Measurements from ENCODE around the gene IVL.

IVL gene, protein sequence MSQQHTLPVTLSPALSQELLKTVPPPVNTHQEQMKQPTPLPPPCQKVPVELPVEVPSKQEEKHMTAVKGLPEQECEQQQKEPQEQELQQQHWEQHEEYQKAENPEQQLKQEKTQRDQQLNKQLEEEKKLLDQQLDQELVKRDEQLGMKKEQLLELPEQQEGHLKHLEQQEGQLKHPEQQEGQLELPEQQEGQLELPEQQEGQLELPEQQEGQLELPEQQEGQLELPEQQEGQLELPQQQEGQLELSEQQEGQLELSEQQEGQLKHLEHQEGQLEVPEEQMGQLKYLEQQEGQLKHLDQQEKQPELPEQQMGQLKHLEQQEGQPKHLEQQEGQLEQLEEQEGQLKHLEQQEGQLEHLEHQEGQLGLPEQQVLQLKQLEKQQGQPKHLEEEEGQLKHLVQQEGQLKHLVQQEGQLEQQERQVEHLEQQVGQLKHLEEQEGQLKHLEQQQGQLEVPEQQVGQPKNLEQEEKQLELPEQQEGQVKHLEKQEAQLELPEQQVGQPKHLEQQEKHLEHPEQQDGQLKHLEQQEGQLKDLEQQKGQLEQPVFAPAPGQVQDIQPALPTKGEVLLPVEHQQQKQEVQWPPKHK

DNA sequence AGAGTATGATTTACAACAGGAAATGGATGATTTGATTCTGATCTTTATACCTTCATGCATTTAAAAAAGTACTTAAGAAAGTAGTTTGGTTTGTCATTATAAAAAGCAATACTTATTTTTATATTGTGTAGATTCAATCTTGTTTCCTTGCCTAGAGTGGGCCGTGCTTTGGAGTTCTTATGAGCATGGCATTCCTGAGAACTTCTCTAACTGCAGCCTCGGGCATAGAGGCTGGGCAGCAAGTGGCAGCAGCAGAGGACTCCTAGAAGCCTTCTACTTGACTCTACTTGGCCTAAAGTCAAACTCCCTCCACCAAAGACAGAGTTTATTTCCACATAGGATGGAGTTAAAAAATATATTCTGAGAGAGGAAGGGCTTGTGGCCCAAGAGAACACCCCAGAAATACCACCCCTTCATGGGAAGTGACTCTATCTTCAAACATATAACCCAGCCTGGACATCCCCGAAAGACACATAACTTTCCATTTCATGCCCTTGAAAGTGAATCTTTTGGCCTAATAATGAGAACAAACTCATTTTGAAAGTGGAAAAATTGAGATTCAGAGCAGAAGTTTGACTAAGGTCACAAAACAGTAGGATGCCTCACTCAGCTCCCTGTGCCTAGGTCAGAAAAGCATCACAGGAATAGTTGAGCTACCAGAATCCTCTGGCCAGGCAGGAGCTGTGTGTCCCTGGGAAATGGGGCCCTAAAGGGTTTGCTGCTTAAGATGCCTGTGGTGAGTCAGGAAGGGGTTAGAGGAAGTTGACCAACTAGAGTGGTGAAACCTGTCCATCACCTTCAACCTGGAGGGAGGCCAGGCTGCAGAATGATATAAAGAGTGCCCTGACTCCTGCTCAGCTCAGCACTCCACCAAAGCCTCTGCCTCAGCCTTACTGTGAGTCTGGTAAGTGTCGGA, at the start of gene IVL:
IVL (plus strand) TSS at position 861 of the 916 bp plus-strand sequence. CDS start 1,252 bp downstream, outside the sequence.
- no peak for DNase-seq (ENCODE audit: low read depth)

DNA sequence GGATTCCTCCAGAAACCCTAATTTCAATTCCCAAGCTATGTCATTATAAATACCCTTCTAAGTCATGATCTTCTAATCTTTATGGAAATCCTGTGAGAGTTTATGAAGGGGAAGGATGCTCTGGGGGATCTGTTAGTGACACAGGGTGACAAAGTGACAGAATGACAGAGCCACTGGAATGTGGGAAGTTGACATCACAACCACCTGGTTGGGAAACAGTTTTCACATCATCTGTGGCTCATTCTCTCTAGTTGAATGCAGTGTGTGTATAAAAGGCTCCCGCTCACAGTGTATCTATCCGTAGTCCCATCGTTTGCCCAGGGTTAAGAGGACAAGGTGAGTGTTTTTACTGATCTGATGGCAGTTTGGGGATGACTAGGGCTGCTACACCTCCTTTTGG, 48.6 kb upstream of the IVL start, which contains the start of gene LCE7A:
LCE7A (plus strand) TSS at position 301 of the 400 bp plus-strand sequence. CDS start 702 bp downstream, outside the sequence.
- DNase-seq (ENCODE audit: low read depth) = no peak

DNA sequence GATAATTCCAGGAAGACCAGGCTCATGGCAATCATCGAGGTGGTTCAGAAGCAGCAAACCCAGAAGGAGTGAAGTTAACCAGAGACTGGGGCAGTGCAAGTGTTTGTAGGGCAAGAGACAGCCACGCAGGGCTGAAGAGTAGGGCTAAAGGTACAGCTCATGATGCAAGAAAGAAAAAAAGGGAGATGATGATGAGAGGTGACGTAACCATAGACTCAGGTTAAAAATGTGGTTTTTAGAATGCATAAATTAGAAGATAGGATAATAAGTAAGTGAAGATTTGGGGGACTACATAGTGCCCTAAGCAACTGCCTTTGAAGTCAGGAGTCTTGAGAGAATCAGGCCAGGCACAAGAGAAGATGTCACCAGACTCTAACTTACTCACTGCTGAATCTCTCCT, 48.2 kb upstream of the IVL start:
- no peak for DNase-seq (ENCODE audit: low read depth)

DNA sequence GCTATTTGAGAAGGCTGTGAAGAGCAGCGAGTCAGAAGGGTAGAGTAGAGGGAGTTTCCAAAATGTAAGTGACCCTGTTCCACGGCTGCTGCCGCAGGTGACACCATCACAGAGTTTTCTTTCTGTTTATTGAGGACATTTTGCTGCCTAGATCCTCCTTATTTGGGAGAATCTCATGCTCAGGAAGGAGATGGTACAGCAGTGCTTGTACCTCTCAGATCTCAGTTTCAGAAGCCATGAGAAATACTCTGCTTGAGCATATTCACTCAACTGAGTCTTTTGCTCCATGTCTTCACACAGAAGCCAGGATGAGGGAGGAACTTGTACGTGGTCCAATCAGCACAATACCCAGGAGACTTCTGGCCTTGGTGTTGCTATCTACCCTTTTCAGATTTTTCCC, 47.0 kb upstream of the IVL start:
- no peak for DNase-seq (ENCODE audit: low read depth)

DNA sequence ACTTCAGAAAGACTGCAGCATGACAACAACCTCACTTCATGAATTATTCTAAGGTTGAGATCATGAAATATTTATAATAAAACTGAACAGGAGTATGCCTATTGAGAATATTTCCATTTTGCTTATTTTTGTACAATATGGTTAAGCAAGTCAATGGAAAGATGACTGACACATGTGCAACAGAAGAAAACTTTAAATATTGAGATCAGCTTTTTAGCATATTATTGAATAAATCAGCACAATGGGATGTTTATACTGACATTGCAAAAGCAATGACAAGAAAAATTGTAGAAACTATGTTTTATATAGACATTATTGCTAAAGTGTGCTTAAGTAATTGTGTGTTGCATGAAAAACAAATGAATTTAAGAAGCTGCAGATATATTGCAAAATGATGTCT, 43.9 kb upstream of the IVL start:
- no peak for DNase-seq (ENCODE audit: low read depth)

DNA sequence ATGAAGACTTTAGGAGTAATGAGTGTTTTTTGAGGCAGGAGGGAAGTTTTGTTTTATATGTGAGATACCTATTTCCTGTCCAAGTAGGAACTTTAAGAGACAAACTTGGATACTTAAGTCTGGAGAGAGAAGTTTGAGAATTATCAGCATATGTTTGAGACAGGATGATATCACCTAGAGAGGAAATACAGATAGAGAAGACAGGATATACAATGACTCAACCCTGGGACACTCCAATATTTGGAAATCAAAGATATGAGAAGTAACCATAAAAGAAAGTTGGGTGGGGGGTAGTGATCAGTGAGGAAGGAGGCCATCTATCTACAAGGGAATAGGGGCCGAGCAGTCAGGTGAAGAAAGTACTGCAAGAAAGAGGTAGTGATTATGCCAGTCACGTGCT, 42.0 kb upstream of the IVL start:
- no peak for DNase-seq (ENCODE audit: low read depth)

DNA sequence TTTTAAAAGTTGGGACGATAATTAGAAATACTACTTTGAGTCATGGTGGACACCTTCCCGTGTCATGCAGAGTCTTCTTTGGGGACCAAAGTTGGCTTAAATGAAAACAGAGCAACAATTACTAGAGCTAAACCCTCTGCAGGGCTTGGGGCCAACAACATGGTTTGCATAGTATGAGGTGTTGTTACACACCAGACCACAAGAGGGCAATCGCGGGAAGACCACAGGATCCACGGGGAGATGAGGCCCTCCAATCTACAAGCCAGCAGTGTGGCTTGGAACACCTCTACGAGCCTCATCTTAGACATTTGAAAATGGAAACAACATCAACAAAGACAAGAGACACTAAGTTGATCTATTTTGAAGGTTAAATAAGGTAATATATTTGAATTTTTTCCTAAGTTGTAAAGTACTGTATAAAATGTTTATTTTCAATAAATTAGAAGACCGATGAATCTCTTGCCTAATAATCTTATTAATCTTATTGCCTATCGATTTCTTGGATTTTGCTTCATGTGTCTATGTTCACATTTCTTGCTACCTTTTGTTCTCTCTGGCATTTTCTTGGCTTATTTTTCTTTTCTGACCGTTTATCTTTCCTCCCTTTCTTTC, 38.4 kb upstream of the IVL start:
- DNase-seq (ENCODE audit: low read depth) = peak; percentile 22

DNA sequence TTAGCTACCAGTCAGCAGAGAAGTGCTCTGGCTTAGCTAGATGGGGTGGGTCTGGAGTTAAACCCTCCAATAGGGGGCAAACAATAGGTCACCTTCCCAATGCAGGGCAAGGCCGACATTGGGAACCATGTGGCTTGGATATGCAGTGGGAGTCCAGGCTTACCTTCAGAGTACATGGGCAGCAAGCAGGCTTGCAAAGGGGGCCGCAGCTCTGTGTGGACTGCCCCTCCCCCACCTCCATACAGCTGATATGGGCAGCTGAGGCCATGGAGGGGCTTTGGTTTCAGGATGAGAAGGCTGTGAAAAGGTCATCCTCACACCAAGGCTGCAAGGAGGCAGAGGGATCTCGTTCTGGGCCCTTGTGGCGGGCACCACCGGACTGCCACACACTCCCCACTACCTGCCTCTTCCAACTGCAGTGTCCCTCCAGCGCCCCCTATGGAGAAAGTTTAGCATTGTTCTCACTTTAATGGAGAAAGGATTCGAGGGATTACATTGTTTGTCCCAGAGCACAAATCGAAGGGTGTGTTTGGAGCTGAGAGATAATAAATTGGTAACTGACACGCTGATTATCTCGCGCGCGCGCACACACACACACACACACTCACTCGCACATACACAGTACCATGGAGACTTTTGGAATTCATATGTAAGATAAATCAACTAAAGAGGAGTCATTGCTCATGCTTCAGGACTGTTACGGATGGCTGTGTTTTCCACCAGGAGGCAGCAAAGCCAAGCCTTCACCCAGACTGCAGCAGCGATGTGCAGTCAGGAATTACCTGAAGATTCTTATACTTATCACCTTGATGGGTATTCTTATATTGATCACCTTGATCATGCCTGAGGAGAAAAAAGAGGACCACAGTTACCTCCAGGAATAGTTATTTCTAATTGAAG, 37.3 kb upstream of the IVL start:
- no peak for DNase-seq (ENCODE audit: low read depth)

DNA sequence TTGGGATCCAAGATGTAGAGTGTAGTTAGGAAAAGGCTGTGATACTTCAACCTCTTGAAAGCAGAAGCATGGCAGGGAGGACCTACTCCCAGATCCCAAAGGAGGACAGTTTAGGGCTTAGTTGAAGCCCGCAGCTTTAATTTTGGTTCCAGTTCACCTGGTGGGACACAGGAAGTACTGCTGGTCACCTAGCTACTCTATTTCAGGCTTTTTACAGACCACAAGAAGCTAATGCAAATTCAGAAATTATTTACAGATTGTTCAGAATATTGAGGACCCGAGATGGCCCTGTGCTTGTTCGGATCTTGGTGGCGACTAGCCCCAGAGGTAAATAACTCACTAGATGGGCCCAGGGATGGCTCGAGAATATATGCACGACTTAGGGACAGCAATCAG, 36.6 kb upstream of the IVL start:
- DNase-seq (ENCODE audit: low read depth) = no peak

DNA sequence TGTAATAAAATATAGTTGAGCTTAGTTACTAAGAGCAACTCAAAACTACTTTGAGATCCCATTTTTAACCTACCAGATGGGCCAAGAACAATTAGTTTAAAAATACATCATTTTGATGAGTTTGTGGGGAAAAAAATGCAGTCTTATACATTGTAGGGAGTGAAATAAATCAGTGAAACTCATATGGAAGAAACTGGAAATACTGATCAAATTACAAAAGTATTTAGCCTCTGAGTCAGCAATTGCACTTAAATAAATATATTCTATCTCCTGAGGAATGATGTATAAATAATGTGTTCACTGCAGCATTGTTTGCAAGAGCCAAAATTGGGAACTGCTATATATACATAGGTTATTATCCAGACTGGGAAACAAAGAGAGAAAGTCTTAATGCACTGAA, 34.9 kb upstream of the IVL start:
- no peak for DNase-seq (ENCODE audit: low read depth)

DNA sequence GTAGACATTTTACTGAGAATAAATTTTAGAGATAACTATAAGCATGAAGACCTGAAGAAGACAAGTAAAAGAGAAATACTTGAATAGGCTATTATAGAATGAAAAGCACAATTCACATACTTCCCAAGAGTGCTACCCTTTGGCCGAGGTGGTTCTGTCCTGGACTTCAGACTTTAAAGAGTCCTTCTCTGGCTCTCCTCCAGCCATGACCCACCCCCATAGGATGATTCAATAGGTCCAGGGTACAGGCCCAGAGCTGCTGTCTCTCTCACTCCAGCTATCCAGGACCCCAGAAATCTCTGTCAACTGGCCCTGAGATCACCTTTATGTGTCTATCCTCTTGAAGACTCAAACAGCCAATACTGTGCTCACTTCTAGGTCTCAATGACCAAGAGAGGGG, 31.5 kb upstream of the IVL start:
- no peak for DNase-seq (ENCODE audit: low read depth)

DNA sequence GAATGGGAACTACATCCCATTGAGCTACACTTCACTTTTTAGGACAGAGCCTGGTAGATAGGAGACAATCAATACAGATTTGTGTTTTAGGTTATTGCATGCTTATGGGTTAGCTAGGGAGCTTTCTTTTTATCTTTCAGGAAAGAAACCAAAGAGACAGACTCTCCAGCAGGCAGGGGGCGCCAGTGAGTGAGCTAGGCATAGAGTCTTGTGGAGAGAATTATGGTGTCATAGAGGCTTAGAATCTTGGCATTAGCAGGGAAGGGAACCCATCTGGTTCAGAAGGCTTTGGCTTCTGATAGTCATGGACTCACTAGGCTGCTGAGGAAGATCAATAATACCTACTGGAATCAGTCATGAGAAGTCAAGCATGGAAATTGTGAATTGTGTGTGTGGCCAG, 30.3 kb upstream of the IVL start, which contains the start of gene SMCP:
SMCP (plus strand) TSS at position 281 of the 400 bp plus-strand sequence. CDS start 6,101 bp downstream, outside the sequence.
- no peak for DNase-seq (ENCODE audit: low read depth)

DNA sequence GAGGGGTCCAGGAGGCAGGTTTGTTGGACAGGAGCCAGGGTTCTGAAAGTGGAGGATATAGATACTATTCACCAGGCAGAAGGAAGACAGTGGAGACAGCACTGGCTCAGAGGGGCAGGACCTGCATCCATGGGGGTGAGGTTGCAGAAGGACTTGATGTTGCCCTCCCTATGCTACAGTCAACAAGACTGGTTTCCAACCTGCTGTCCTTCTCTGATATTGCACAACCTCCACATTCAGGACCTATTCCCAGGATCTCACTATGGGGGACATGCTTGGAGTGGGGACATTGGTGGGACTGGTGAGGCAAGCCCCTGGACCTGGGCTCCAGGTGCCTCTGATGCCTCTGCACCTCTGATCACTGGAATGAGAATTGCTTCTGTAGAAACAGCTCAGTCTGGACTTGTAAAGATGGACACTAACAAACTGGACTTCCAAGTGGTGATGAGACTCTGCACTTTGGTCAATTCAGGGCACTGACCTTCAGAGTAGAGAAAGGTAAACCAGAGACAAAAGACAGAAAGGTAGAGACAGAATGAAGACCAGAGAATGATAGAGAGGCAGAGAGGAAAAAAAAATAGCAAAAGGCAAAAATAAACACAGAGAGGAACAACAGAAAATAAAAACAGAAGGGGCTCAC, 28.7 kb upstream of the IVL start:
- no peak for DNase-seq (ENCODE audit: low read depth)

DNA sequence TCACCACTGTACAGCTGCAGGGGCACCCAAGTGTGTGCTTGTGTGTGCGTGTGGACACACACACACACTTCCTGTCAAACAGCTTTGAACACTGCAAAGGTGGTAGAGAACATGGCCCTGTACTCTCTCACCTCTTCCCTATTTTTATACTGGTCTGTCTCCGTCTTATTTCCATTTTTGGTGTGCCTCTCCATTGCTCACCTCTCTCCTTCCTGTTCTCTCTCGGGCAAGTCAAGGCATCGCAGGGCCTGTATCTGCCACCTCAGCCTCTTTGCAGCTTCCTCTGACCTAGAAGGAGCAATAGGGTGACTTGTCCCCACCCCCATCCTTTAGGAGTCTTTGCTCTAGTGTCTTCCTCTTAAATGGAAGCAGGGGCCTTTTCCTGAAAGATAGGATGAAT, 28.0 kb upstream of the IVL start:
- DNase-seq (ENCODE audit: low read depth) = no peak

DNA sequence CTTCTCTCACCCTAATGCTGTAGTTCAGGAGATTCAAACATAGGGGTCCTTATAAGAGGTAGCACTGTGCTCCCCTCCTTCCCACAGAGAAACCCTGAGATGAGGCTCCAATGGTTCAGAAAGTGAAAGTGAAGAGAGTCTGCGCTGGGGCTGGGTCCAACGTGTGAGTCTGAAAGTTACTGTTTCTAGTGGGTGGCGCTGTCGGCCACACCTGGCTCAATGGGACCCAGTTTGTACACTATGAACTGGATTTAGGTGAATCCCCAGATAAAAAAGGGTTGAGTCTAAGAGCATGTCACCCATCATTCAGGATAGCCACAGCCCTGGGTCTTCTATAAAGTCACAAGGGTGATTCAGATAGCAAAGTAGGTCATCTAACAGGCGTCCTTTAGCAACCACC, 27.4 kb upstream of the IVL start:
- DNase-seq (ENCODE audit: low read depth) = no peak

DNA sequence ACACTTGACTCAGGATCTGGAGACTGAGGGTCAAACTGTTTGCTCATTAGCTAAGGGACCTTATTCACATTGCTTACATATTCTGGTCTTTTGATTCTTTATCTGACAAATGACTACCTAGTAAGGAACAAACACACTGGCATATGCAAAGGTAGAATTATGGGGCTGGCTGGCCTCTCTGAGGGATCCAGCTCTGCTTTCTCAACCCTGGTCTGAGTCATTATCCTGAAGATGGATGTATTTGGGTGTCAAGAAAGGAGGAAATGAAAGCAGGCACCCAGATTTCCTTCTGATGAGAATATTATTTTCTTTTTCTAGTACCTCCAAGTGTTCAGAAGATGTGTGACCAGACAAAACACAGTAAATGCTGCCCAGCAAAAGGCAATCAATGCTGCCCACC, 24.3 kb upstream of the IVL start:
- DNase-seq (ENCODE audit: low read depth) = no peak

DNA sequence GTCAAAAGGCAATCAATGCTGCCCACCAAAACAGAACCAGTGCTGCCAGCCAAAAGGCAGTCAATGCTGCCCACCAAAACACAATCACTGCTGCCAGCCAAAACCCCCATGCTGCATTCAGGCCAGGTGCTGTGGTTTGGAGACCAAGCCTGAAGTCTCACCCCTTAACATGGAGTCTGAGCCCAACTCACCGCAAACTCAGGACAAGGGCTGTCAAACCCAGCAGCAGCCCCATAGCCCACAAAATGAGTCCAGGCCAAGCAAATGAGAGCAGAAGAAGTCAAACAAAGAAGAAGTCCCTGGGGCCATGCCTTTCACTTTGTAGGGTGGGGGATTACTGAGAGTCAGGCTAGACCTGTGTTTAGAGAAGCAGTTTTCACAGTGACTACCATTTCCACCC, 23.8 kb upstream of the IVL start:
- no peak for DNase-seq (ENCODE audit: low read depth)

DNA sequence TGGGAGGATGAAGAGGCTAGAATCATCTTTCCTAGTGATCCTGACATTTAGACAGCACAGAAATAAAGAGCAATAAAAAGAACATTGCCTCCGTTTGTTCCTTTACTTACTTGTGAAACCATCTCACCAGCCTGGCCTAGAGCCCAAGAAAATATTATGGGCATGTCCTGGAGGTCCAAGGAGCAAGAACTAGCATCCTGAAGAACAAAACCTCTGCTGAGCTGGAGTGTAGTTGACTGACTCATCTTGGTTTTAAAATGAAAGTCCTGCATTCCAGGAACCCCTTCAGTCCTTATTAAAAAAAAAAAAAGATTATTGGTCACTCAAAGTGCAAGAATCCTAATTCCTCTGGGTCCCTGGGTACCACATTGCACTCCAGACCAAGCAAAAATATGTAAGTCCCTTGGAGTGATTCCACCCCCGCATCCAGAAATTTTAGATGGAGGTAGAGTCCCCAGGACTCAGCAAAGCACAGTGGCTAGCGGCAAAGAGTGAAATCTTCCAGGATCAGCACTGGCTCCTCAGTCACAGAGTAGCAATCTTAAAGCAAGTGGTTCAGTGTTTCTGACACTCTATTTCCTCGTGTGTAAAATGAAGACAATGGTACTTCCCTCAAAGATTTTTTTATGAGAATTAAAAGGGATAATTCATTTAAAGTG, 23.3 kb upstream of the IVL start:
- no peak for DNase-seq (ENCODE audit: low read depth)

DNA sequence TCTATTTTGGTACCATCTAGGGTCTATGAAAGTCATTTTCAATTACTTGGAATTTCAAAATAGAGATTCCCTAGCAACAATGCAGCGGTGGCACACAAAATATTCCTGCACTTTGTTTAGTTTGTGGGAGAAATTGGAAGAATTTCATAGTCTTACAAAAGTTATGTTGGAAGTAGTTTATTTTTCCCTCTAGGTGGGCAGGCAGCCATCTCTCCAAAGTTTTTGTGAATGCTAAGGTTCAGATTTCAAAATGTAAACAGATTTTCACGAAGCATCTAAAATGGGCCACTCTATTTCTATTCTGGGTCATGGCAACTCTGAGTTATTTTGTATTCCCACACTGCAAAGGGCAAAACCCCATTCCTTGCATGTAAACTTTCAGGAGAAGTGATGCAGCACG, 22.3 kb upstream of the IVL start:
- DNase-seq (ENCODE audit: low read depth) = no peak
